H1 (cell line): ENCODE results near the gene SPIRE2. TPM values are rescaled to one million over a fixed set of nuclear protein-coding genes. Genes with fewer than 3 reads are reported as not detected.

ENCODE experiments used
- CTCF ChIA-PET: fragments of 300-600 bp; sonication (Branson Sonifier 250); formaldehyde crosslinking; loops from one replicate; lab custom pipeline; 2021; ENCODE audit not compliant: partially characterized antibody; lab: Charles Lee
- POLR2A ChIA-PET: fragments of 300-600 bp; sonication (Branson Sonifier 250); formaldehyde crosslinking; loops from one replicate; lab custom pipeline; 2021; ENCODE audit warnings: inconsistent platforms; ENCODE audit not compliant: partially characterized antibody; lab: Charles Lee
- DNase-seq, 2 experiments: peaks; one replicate each; pipeline versions ENCODE4 v3.0.0 to v3.0.0-alpha.2; 2010 to 2022; ENCODE audit warnings: low spot score in 2 of 2, low read depth in 1 of 2, mixed read lengths in 1 of 2
- FAIRE-seq: peaks from 2 replicates; lab custom pipeline; 2011; peaks lifted over from hg19 to GRCh38; lab: Jason Lieb, UNC
- H2AFZ ChIP-seq: 2 replicates; pipeline ENCODE4 v1.8.1; 2012; ENCODE audit warnings: low read length, inconsistent platforms
- H2AK5ac ChIP-seq: 2 replicates; pipeline ENCODE4 v1.6.1; 2013; ENCODE audit warnings: low read depth, low read length
- H2BK120ac ChIP-seq: replicated peaks from 2 replicates; pipeline ENCODE3; 2013; ENCODE audit warnings: low read depth, low read length, inconsistent platforms
- H2BK12ac ChIP-seq: 2 replicates; pipeline ENCODE4 v1.6.1; 2013; ENCODE audit warnings: low read depth, low read length
- H2BK15ac ChIP-seq: 2 replicates; pipeline ENCODE4 v1.6.1; 2013; ENCODE audit warnings: low read length
- H2BK20ac ChIP-seq: 2 replicates; pipeline ENCODE4 v1.6.1; 2013; ENCODE audit warnings: low read length
- H2BK5ac ChIP-seq: 2 replicates; pipeline ENCODE4 v1.6.1; 2013; ENCODE audit warnings: low read depth, low read length
- H3K14ac ChIP-seq: 2 replicates; pipeline ENCODE4 v1.6.1; 2013; ENCODE audit warnings: inconsistent platforms; ENCODE audit not compliant: insufficient read length
- H3K18ac ChIP-seq: 2 replicates; pipeline ENCODE4 v1.6.1; 2013; ENCODE audit warnings: low read length; ENCODE audit errors: extremely low read depth
- H3K23ac ChIP-seq: 2 replicates; pipeline ENCODE4 v1.6.1; 2013; ENCODE audit warnings: inconsistent platforms; ENCODE audit not compliant: insufficient read length
- H3K23me2 ChIP-seq: 2 replicates; pipeline ENCODE4 v1.6.1; 2013; ENCODE audit warnings: low read depth, low read length
- H3K27ac ChIP-seq: 2 replicates; pipeline ENCODE4 v1.6.1; 2011; ENCODE audit warnings: low read depth, low read length, inconsistent platforms
- H3K27me3 ChIP-seq, 4 experiments: replicated peaks in 1 of 4; 1 replicate in 1 of 4; 2 replicates in 3 of 4; pipeline versions ENCODE4 v1.6.1 to v1.8.1; 2011 to 2013; ENCODE audit warnings: low read length in 3 of 4, mild to moderate bottlenecking in 3 of 4, inconsistent platforms in 2 of 4, mixed read lengths in 2 of 4, moderate library complexity in 1 of 4; ENCODE audit not compliant: control insufficient read depth in 3 of 4, insufficient read depth in 3 of 4; ENCODE audit errors: extremely low read depth in 1 of 4
- H3K36me3 ChIP-seq, 4 experiments: 2 replicates each; pipeline versions ENCODE4 v1.6.1 to v1.8.1; 2011 to 2013; ENCODE audit warnings: mild to moderate bottlenecking in 4 of 4, low read length in 3 of 4, moderate library complexity in 2 of 4, control low read depth in 1 of 4, inconsistent platforms in 1 of 4; ENCODE audit not compliant: insufficient read depth in 4 of 4, control insufficient read depth in 2 of 4
- H3K4ac ChIP-seq: replicated peaks from 2 replicates; pipeline ENCODE3; 2013; ENCODE audit warnings: low read length, low read depth, mixed read lengths, inconsistent platforms; ENCODE audit not compliant: insufficient read length
- H3K4me1 ChIP-seq, 4 experiments: replicated peaks in 1 of 4; 1 replicate in 1 of 4; 2 replicates in 3 of 4; pipeline versions ENCODE4 v1.6.1 to v1.8.1; 2011 to 2013; ENCODE audit warnings: low read length in 3 of 4, inconsistent platforms in 2 of 4, mixed read lengths in 1 of 4; ENCODE audit not compliant: insufficient read depth in 4 of 4, control insufficient read depth in 3 of 4
- H3K4me2 ChIP-seq, 2 experiments: 2 replicates each; pipeline versions ENCODE4 v1.6.1 to v1.8.1; 2011 to 2013; ENCODE audit warnings: low read depth in 2 of 2, low read length in 2 of 2, control low read depth in 1 of 2, inconsistent platforms in 1 of 2, mild to moderate bottlenecking in 1 of 2; ENCODE audit not compliant: insufficient read depth in 1 of 2
- H3K4me3 ChIP-seq, 4 experiments: fragments of 200-600, 300-600 bp in 1 of 4; sonication (generic), shearing (Covaris generic), sonication (Bioruptor Twin) in 1 of 4; 2 replicates each; pipeline versions ENCODE4 v1.5.1 to v1.8.1; 2011 to 2016; ENCODE audit warnings: low read length in 4 of 4, low read depth in 3 of 4, control low read depth in 2 of 4, inconsistent platforms in 2 of 4, mild to moderate bottlenecking in 2 of 4, mixed read lengths in 1 of 4, moderate library complexity in 1 of 4; ENCODE audit not compliant: insufficient read depth in 2 of 4; ENCODE audit errors: extremely low read depth in 1 of 4
- H3K56ac ChIP-seq: replicated peaks from 2 replicates; pipeline ENCODE3; 2013; ENCODE audit warnings: low read depth, mild to moderate bottlenecking, mixed read lengths, low read length, inconsistent platforms; ENCODE audit not compliant: insufficient read length
- H3K79me1 ChIP-seq: 2 replicates; pipeline ENCODE4 v1.6.1; 2013; ENCODE audit warnings: low read depth, low read length, control low read depth
- H3K79me2 ChIP-seq, 2 experiments: 2 replicates each; pipeline versions ENCODE4 v1.6.1 to v1.8.1; 2012 to 2013; ENCODE audit warnings: low read length in 2 of 2, mild to moderate bottlenecking in 2 of 2, inconsistent platforms in 1 of 2; ENCODE audit not compliant: insufficient read depth in 2 of 2, control insufficient read depth in 1 of 2
- H3K9ac ChIP-seq, 4 experiments: replicated peaks in 1 of 4; 1 replicate in 1 of 4; 2 replicates in 3 of 4; pipeline versions ENCODE4 v1.6.1 to v1.8.1; 2011 to 2013; ENCODE audit warnings: low read depth in 3 of 4, low read length in 3 of 4, control low read depth in 2 of 4, mild to moderate bottlenecking in 2 of 4, moderate library complexity in 2 of 4, inconsistent platforms in 1 of 4; ENCODE audit errors: extremely low read depth in 1 of 4
- H3K9me3 ChIP-seq, 2 experiments: 2 replicates each; pipeline versions ENCODE4 v1.6.1 to v1.8.1; 2012 to 2013; ENCODE audit warnings: mild to moderate bottlenecking in 2 of 2, moderate library complexity in 2 of 2, control low read depth in 1 of 2, inconsistent platforms in 1 of 2, low read depth in 1 of 2, low read length in 1 of 2, mixed read lengths in 1 of 2; ENCODE audit not compliant: insufficient read depth in 2 of 2
- H4K20me1 ChIP-seq, 2 experiments: replicated peaks in 1 of 2; 2 replicates each; pipeline versions ENCODE3 to v1.8.1; 2011 to 2013; ENCODE audit warnings: inconsistent platforms in 2 of 2, low read length in 2 of 2, mild to moderate bottlenecking in 1 of 2; ENCODE audit not compliant: insufficient read depth in 2 of 2, control insufficient read depth in 1 of 2
- H4K5ac ChIP-seq: 2 replicates; pipeline ENCODE4 v1.6.1; 2013; ENCODE audit warnings: low read length, low read depth, mixed read lengths, inconsistent platforms; ENCODE audit not compliant: insufficient read length
- H4K8ac ChIP-seq: 2 replicates; pipeline ENCODE4 v1.8.0; 2013; ENCODE audit warnings: mild to moderate bottlenecking, moderate library complexity, low read length, inconsistent platforms; ENCODE audit not compliant: insufficient read depth; ENCODE audit errors: extremely low read depth
- H4K91ac ChIP-seq: replicated peaks from 2 replicates; pipeline ENCODE3; 2013; ENCODE audit warnings: low read length, mixed read lengths, inconsistent platforms; ENCODE audit not compliant: insufficient read length
- WGBS, 2 experiments: shearing (Covaris generic) in 1 of 2; methylation state at CpG; one replicate each; pipeline versions ENCODE4 v1.1.6 to v1.1.7; 2013 to 2015; ENCODE audit warnings: low lambda C conversion rate in 2 of 2, mixed read lengths in 2 of 2, inconsistent platforms in 1 of 2, low coverage in 1 of 2, missing lambda C conversion rate in 1 of 2; ENCODE audit not compliant: insufficient replicate concordance in 2 of 2, insufficient coverage in 1 of 2, insufficient read length in 1 of 2; ENCODE audit errors: extremely low coverage in 1 of 2, missing lambda C conversion rate in 1 of 2; 5-methylcytosine and 5-hydroxymethylcytosine counted together
- polyA plus RNA-seq, 7 experiments: library from polyadenylated mRNA; depleted of rRNA in 3 of 7; stranded (reverse) in 5 of 7; unstranded in 2 of 7; fragments of >200 nt in 5 of 7; fragments of 200-250 nt in 2 of 7; gene quantifications; 1 replicate in 5 of 7; 2 replicates in 1 of 7; 4 replicates in 1 of 7; pipeline versions ENCODE4 v1.2.1 to v1.2.3, GENCODE V29; 2011 to 2013; ENCODE audit warnings: missing spikeins in 2 of 7, mixed read lengths in 2 of 7
- total RNA-seq: library from RNA; stranded (reverse); fragmentation: NEBNext Ultra II Directional; extraction: Animal tissue kit (Norgen Biotek cat#: 25700); gene quantifications from 2 replicates; pipeline ENCODE4 v1.2.1, GENCODE V29; 2021

The SPIRE2 gene
- total and polyA plus RNA-seq, 2 of the 8 experiments (the other 6 are each of a cell fraction or from before 2014, with no cell fraction given): 7.4 to 15.4 TPM

GRCh38 chr16:89859615-89860007 is 31.3 kb downstream of the SPIRE2 start:
- FAIRE-seq (no peak), DNase-seq (no peak)
- Histone ChIP-seq H3K23me2 (no peaks in the 10 kb centered on the region), H3K9me3 (no peaks in the 10 kb centered on the region), H4K20me1 (peaks cover 0 to 3% of the 10 kb centered on the region in 2 experiments), H3K4me1 (peaks cover 0 to 2% (median 0%) of the 10 kb centered on the region in 4 experiments; a peak in 2 of 7 replicates), H3K27me3 (no peaks in the 10 kb centered on the region), H3K4me3 (no peak overlapping the region), H3K27ac (no peak overlapping the region), H4K8ac (no peak overlapping the region), H3K23ac (no peak overlapping the region), H2BK15ac (no peak overlapping the region), H3K56ac (no peak overlapping the region), H3K4me2 (no peak overlapping the region), H4K91ac (no peak overlapping the region), H4K5ac (no peak overlapping the region), H3K9ac (no peak overlapping the region), H3K79me1 (no peaks in the 10 kb centered on the region), H3K4ac (no peak overlapping the region), H3K18ac (no peak overlapping the region), H3K79me2 (no peaks in the 10 kb centered on the region), H2BK120ac (no peak overlapping the region), H3K36me3 (no peaks in the 10 kb centered on the region; a peak in 2 of 8 replicates), H2AK5ac (no peak overlapping the region), H2BK5ac (no peak overlapping the region), H2AFZ (no peak overlapping the region), H3K14ac (no peak overlapping the region), H2BK20ac (no peak overlapping the region), H2BK12ac (no peak overlapping the region)
- ChIA-PET CTCF (interaction anchor here (0.8 to 3.6 kb wide), 25 partner anchors 8 to 245 kb away, joined by 3 to 44 read pairs (median 9); partner anchors contain the start of genes FANCA, SPIRE2 and TCF25), POLR2A (interaction anchor here (0.5 to 1.9 kb wide), 8 partner anchors 8 to 300 kb away, joined by 3 to 7 read pairs (median 3); partner anchors contain the start of gene FANCA)
- 87% methylated on average over 16 of the region's 16 CpGs; no CpG with 5 or more reads in 1 of the 2 experiments for WGBS, 2 experiments
